Cerebellar nuclear complex (tissue), 1 donor: Measurements from ENCODE around the gene TOLLIP.

Experiments
- DNase-seq, 2 experiments: peaks; one replicate each; lab custom pipeline; 2025; lab: John Stamatoyannopoulos, UW

The TOLLIP gene

GRCh38 chr11:1231396-1232020 lies 77.9 kb downstream of the TOLLIP start:
- no peak for DNase-seq

- DNase-seq, result no peak
Observed at GRCh38 chr11:1230456-1231395, 78.7 kb downstream of the TOLLIP start.

- DNase-seq, result no peak
Observed at GRCh38 chr11:1230121-1230455, 79.3 kb downstream of the TOLLIP start.

- no peak for DNase-seq
Observed at GRCh38 chr11:1229471-1230120, 79.8 kb downstream of the TOLLIP start.

- DNase-seq, result no peak
Observed at GRCh38 chr11:1228921-1229451, 80.4 kb downstream of the TOLLIP start.

GRCh38 chr11:1228101-1228821 lies 81.2 kb downstream of the TOLLIP start:
- no peak for DNase-seq

GRCh38 chr11:1227551-1228100 lies 81.8 kb downstream of the TOLLIP start:
- no peak for DNase-seq

- DNase-seq, result no peak
Observed at GRCh38 chr11:1226986-1227550, 82.4 kb downstream of the TOLLIP start.

GRCh38 chr11:1226226-1226985 lies 83.0 kb downstream of the TOLLIP start:
- DNase-seq, result no peak

GRCh38 chr11:1225386-1226225 lies 83.8 kb downstream of the TOLLIP start:
- no peak for DNase-seq

- DNase-seq, result no peak
Observed at GRCh38 chr11:1224491-1225385, 84.7 kb downstream of the TOLLIP start.
